DOHH2 (cell line): Measurements from ENCODE around the gene GAS2L3.

Experiments used
- EZH2phosphoT487 ChIP-seq: fragments of 200-600 bp; sonication (generic); IDR thresholded peaks from 2 replicates; pipeline ENCODE4 v1.6.1; 2017; ENCODE audit warnings: borderline replicate concordance, mild to moderate bottlenecking, antibody characterized with exemption, low read length, moderate library complexity, mixed read lengths
- TF ChIP-seq, protein P1 (sequence below): fragments of 200-600 bp; sonication (generic); IDR thresholded peaks from one replicate; pipeline ENCODE4 v1.5.1; 2014; ENCODE audit warnings: antibody characterized with exemption, mild to moderate bottlenecking, low read depth, low read length; ENCODE audit not compliant: poor library complexity, severe bottlenecking

DNA sequence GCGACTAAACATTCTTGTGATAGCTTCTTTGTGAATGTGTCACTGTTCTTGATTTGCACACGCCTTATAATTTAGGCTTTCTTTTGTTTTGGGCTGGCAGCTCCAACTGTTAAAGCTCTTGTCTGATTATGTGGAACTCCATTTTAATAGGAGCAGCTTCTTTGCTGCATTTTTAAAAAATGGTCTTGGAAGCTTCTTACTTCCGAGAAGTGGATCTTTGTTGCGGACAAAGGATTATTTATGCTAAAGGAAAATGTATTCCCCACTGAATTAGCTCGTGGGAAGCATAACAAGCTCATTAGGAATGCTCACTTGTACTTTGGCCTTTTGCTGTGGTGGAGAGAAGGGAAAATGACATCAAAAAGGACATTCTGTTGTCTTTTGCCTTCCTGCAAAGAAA, 20.0 kb downstream of the GAS2L3 start:
- TF ChIP-seq, protein P1, sequence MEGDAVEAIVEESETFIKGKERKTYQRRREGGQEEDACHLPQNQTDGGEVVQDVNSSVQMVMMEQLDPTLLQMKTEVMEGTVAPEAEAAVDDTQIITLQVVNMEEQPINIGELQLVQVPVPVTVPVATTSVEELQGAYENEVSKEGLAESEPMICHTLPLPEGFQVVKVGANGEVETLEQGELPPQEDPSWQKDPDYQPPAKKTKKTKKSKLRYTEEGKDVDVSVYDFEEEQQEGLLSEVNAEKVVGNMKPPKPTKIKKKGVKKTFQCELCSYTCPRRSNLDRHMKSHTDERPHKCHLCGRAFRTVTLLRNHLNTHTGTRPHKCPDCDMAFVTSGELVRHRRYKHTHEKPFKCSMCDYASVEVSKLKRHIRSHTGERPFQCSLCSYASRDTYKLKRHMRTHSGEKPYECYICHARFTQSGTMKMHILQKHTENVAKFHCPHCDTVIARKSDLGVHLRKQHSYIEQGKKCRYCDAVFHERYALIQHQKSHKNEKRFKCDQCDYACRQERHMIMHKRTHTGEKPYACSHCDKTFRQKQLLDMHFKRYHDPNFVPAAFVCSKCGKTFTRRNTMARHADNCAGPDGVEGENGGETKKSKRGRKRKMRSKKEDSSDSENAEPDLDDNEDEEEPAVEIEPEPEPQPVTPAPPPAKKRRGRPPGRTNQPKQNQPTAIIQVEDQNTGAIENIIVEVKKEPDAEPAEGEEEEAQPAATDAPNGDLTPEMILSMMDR, result no peak
- no peak for TF ChIP-seq EZH2phosphoT487
